RPMI7951 (cell line): ENCODE measurements around the gene SLC1A7. TPM values are rescaled to one million over a fixed set of nuclear protein-coding genes. Genes with fewer than 3 reads are reported as not detected.

ENCODE experiments used
- DNase-seq: peaks from one replicate; pipeline ENCODE4 v3.0.0-alpha.2; 2012; ENCODE audit warnings: low read depth
- total RNA-seq: library from RNA; depleted of rRNA; stranded (reverse); fragments of >200 nt; shearing (Covaris generic); gene quantifications from 2 replicates; pipeline ENCODE4 v1.2.3, GENCODE V29; 2014

SLC1A7 gene
- total RNA-seq, 1 experiment from 2014 or later: not detected

DNA sequence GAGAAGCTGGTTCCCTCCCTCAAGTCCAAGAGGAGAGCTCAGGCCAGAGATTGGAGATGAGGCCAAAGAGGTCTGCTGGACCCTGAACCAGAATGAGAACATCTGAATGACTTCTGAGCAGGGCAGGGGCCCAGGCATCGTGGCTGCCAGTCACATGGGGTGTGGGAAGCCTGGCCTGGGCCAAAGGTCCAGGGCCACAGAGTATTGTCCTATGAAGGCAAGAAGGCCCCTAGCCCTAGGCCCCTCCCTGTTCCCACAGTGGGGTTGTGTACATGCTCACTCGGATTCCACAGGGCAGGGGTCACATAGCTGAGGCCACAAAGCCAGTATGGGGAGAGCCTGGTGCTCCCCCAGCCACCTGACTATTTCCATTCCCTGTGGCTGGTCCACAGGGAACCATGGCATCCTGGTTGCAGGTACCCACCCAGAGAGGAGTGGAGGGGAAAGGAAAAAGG is 18.5 kb upstream of the SLC1A7 start:
- DNase-seq: no peak

DNA sequence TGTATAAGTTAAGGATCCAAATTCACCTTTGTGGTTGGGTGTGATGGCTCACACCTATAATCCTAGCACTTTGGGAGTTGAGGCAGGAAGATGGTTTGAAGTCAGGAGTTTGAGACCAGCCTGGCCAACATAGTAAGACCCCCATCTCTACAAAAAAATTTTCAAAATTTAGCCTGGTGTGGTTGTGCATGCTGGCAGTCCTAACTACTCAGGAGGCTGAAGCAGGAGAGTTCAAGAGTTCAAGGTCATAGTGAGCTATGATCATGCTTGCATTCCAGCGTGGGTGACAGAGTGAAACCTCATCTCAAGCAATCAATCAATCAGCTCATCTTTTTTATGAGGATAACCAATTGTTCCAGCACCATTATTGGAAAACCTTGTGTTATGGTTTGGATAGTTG is 16.5 kb upstream of the SLC1A7 start:
- no peak for DNase-seq

DNA sequence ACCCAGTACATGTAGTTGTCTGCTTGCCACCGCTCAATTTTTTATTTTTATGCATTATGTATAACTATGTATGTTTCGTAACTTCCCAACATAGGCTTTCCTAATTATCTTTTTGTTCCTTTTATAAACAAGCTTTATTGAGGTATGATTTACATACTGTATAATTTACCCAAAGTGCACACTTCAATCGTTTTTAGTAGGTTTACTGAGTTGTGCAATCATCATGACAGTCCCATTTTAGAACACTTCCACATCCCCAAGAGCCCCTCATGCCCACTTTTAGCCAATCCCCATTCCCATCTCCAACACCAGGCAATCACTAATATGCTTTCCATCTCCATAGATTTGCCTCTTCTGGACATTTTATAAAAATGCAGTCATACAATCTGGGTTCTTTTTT is 14.3 kb upstream of the SLC1A7 start:
- no peak for DNase-seq

GRCh38 chr1:53155945-53156344 is 13.5 kb upstream of the SLC1A7 start:
- no peak for DNase-seq

- no peak for DNase-seq
Measured at GRCh38 chr1:53155534-53155933, 13.1 kb upstream of the SLC1A7 start.

GRCh38 chr1:53154859-53155438 is 12.5 kb upstream of the SLC1A7 start:
- no peak for DNase-seq

- no peak for DNase-seq
Measured at GRCh38 chr1:53153752-53154151, 11.3 kb upstream of the SLC1A7 start.

DNA sequence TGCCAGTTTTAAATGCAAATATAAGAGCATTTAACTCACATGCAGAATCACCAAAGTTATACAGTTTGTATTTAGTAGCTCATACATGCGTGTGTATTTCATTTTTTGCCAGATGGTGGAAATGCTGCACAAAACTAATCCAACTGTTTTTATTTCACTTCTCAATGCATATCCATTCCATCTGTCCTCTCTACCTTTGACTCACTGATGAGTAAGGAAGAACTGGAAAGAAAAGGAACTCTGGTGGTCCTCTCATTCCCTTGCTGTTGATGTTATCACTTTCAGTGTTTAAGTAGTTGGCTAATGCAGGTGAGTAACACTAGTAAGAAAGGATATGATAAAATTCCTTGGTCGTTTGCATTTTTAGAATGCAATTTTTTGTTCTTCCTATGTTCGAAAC is 5.7 kb upstream of the SLC1A7 start:
- peak; percentile 45 for DNase-seq

GRCh38 chr1:53147174-53147573 is 4.7 kb upstream of the SLC1A7 start:
- DNase-seq: no peak

DNA sequence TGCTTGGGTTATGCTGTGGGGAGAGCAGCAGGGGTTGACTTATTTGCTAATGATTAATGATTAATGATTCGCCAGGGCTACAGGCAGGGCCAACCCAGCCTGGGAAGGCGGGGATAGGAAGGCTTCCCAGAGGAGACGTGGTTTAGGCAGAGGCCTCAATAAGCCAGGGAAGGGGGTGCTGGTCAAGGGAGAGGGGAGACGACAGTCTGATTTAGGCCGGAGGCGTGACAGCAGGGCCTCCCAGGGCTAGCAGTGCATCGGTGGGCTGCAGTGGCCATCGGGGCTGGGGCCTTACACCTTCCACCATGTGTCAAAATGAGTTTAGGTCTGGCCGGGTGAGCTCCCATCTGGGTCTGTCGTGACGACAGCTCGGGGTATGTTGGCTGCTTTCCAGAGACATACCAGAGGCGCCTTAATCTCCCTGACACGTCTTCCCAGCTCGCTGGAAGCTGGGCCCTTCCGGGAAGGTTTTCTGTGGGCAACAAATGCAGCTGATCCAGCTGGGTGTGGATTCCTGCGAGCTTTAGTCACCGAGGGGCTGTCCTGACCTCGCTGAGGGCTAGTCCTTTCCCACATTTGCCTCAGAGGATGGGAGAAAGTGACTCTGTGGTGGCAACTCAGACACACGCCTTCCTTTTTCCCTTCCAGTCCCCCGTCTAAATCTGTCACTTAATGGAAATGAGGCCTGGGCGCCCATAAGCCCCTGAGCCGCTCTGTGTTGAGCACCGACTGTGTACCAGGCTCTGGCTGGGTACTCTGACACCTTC is 3.7 kb upstream of the SLC1A7 start:
- DNase-seq: peak; percentile 99

GRCh38 chr1:53145619-53145941 is 3.1 kb upstream of the SLC1A7 start:
- DNase-seq: no peak

DNA sequence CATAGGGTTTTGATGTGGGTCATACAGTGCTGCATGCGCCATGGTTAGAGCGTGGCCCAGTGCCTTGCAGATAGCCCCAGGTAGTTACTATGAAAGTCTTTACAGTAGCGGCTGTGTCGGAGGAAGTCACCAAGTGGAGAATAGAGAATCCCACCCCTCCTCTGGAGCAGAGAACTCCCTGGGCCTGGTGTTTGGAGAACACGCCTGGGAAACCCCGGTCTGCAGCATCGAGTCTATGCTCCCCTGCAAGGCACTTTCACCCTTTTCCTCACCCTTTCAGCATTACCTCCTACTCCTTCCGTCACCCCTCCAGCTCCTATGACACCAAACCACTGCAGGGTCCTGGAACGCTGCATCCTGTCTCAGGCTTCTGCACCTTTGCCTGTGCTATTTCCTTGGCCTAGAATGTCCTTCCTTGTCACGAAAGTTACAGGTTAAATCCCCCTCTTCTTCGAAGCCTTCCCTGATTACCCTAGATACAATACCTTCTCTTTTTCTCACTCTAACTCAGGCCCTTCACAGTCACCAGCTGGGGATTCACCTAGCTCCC is 2.7 kb upstream of the SLC1A7 start:
- DNase-seq: no peak

- no peak for DNase-seq
Measured at GRCh38 chr1:53144201-53144600, 1.8 kb upstream of the SLC1A7 start.

GRCh38 chr1:53143527-53143926 is 1.1 kb upstream of the SLC1A7 start:
- no peak for DNase-seq

GRCh38 chr1:53141487-53142055 is 867 bp downstream of the SLC1A7 start:
- no peak for DNase-seq

DNA sequence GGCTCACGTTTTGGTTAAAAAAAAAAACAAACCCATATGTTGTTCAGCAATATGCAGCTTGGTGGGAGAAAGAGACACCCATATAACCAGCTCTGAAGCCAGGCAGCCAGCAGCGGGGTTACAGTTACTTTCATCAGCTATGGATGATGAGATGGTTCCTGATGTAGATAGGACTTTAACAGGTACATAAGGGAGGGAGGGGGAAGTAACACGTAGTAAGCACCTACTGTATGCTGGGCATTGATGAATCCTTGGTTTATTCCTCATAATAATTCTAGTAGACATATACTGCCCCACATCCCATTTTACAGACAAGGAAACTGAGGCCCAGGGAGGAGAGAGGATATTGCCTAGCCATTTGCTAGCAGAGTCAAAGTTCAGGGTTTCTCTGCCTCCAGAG is 2.0 kb downstream of the SLC1A7 start:
- DNase-seq: no peak

GRCh38 chr1:53139951-53140361 is 2.5 kb downstream of the SLC1A7 start:
- no peak for DNase-seq

GRCh38 chr1:53138991-53139884 is 3.2 kb downstream of the SLC1A7 start:
- DNase-seq: no peak

DNA sequence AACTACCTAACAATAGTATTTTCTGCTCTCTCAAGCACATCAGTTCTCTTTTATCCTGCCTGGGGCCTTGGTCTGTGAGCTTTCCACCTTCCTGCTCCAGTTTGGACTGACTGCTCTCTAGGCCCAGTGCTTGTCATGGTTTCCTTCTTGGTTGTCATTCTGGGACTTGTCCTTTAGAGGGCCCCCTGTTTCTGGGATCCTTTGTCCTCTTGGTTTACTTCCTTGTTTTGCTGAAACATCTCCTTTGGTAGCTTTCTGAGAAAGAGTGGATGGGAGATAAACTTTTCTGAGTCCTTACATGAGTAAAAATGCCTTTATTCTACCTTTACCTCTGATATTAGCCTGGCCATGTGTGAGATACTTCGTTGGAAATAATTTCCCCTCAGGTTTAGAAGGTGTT is 4.7 kb downstream of the SLC1A7 start:
- DNase-seq: no peak

- DNase-seq: peak; percentile 67
Measured at GRCh38 chr1:53135735-53136114, 6.7 kb downstream of the SLC1A7 start.

DNA sequence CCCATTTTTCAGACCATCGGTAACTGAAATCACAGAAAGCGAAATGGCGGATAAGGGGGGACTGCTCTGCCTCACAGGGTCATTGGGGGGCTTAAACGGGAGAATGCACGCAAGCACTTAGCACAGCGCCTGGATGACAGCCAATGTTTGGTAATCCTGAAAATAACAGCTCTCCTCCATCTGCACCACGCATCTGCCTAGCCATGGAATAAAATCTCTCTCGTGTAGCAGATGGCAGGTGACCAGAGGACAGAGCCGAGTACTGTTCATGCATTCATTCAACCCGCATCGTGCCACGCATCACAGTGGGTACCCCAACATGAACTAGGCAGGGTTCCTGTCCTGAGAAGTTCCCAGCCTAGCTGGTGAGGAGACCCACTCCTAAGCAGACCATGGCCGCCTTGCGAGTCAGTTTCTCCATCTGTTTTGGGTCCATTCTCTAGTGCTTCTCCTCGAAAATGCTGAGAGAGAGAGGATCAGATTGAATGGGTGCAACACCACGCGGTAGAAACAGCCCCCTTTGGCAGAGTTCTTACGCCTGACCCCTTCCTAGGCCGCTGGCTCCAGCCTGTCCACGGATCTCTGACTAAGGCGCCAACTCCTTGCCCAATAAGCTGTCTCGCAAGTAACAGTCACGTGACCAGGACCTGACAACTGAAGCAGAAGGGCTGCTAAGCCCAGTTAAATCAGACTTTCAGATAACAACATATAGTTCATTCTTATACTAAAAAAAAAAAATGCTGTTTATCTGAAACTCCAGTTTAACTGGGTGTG is 7.3 kb downstream of the SLC1A7 start:
- DNase-seq: peak; percentile 54
